Lower leg skin (tissue), 3 donors: Measurements from ENCODE around the gene MAST4.

Source experiments
- POLR2A ChIP-seq, 2 donors: fragments of 450-650 bp; IDR thresholded peaks; one replicate each; pipeline ENCODE4 v1.6.1; 2016 to 2017; ENCODE audit warnings: antibody characterized with exemption in 2 of 2, mild to moderate bottlenecking in 1 of 2, moderate library complexity in 1 of 2
- TF ChIP-seq, protein P1 (sequence below), 3 donors: fragments of 450-650 bp; IDR thresholded peaks; one replicate each; pipeline ENCODE4 v1.5.1; 2016; ENCODE audit warnings: antibody characterized with exemption in 3 of 3, mild to moderate bottlenecking in 3 of 3, moderate library complexity in 2 of 3

DNA sequence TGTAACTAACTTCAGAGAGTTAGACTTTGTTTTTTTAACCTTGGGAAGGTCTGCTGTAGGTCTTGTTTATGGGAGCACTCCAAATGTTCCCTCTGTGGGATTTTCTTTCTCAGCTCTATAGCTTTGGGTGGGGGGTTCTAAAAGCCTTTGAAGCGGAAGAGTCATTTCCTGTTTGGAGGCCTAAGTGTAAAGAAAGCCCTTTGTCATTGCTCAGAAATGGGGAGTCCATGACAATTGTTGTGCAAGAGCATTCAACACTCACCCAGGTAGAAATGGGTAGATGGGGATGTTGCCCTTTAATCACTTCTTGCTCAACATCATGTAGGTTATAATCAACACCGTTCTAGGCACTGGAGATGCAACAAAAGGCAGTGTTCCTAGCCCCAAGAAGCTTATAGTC lies 30.3 kb upstream of the MAST4 start:
- no peak for TF ChIP-seq POLR2A (IDR thresholded peaks at IDR 0.05)
- TF ChIP-seq, protein P1, sequence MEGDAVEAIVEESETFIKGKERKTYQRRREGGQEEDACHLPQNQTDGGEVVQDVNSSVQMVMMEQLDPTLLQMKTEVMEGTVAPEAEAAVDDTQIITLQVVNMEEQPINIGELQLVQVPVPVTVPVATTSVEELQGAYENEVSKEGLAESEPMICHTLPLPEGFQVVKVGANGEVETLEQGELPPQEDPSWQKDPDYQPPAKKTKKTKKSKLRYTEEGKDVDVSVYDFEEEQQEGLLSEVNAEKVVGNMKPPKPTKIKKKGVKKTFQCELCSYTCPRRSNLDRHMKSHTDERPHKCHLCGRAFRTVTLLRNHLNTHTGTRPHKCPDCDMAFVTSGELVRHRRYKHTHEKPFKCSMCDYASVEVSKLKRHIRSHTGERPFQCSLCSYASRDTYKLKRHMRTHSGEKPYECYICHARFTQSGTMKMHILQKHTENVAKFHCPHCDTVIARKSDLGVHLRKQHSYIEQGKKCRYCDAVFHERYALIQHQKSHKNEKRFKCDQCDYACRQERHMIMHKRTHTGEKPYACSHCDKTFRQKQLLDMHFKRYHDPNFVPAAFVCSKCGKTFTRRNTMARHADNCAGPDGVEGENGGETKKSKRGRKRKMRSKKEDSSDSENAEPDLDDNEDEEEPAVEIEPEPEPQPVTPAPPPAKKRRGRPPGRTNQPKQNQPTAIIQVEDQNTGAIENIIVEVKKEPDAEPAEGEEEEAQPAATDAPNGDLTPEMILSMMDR (IDR thresholded peaks at IDR 0.05) = no peak
